RWPE2 (cell line): ENCODE measurements around the gene PNPLA3.

ENCODE experiments used
- ATAC-seq: fragments of 200-7000 bp; cut with Tn5 transposase; 3 replicates; pipeline ENCODE4 v1.9.1; 2021; ENCODE audit warnings: low read depth
- DNase-seq: peaks from one replicate; pipeline ENCODE4 v3.0.0-alpha.2; 2020; ENCODE audit warnings: low spot score
- H3K27ac ChIP-seq: fragments of 450-650 bp; 2 replicates; pipeline ENCODE4 v1.5.1; 2017; ENCODE audit warnings: mild to moderate bottlenecking; ENCODE audit not compliant: poor library complexity, severe bottlenecking
- H3K27me3 ChIP-seq: fragments of 250-450 bp; sonication (Bioruptor Pico); 2 replicates; pipeline ENCODE4 v1.5.1; 2021; ENCODE audit warnings: mild to moderate bottlenecking, moderate library complexity; ENCODE audit not compliant: insufficient read depth, poor library complexity, severe bottlenecking
- H3K36me3 ChIP-seq: fragments of 250-450 bp; sonication (Bioruptor Pico); 2 replicates; pipeline ENCODE4 v1.5.1; 2020; ENCODE audit warnings: low read depth, mild to moderate bottlenecking, moderate library complexity
- H3K4me1 ChIP-seq: fragments of 250-450 bp; sonication (Bioruptor Pico); 2 replicates; pipeline ENCODE4 v1.5.1; 2021; ENCODE audit warnings: mild to moderate bottlenecking, moderate library complexity; ENCODE audit not compliant: insufficient read depth, poor library complexity, severe bottlenecking
- H3K4me3 ChIP-seq: fragments of 250-450 bp; sonication (Bioruptor Pico); 2 replicates; pipeline ENCODE4 v1.5.1; 2021; ENCODE audit warnings: mild to moderate bottlenecking, moderate library complexity; ENCODE audit not compliant: severe bottlenecking
- H3K9me3 ChIP-seq: fragments of 250-450 bp; sonication (Bioruptor Pico); 2 replicates; pipeline ENCODE4 v1.5.1; 2021; ENCODE audit warnings: mild to moderate bottlenecking, moderate library complexity; ENCODE audit not compliant: severe bottlenecking
- CTCF ChIP-seq: fragments of 450-650 bp; IDR thresholded peaks from one replicate; pipeline ENCODE4 v1.5.1; 2017; ENCODE audit warnings: mild to moderate bottlenecking, moderate library complexity; ENCODE audit not compliant: poor library complexity, severe bottlenecking

Gene PNPLA3

GRCh38 chr22:43976861-43977795, 53.5 kb downstream of the PNPLA3 start:
- Histone ChIP-seq H3K9me3 (no peaks in the 10 kb centered on the region), H3K4me3 (no peak overlapping the region), H3K36me3 (peaks cover 75% of the 10 kb centered on the region), H3K27ac (no peak overlapping the region), H3K27me3 (no peaks in the 10 kb centered on the region), H3K4me1 (no peaks in the 10 kb centered on the region)
- ATAC-seq (no peak), DNase-seq (no peak)
- no peak for TF ChIP-seq CTCF

GRCh38 chr22:43978558-43978957, 55.0 kb downstream of the PNPLA3 start:
- TF ChIP-seq CTCF, result no peak
- Histone ChIP-seq H3K4me1 (no peaks in the 10 kb centered on the region), H3K27ac (no peak overlapping the region), H3K27me3 (no peaks in the 10 kb centered on the region), H3K9me3 (no peaks in the 10 kb centered on the region), H3K36me3 (peaks cover 76% of the 10 kb centered on the region), H3K4me3 (no peak overlapping the region)
- ATAC-seq, result no peak
- no peak for DNase-seq

GRCh38 chr22:43980579-43980978, 57.0 kb downstream of the PNPLA3 start:
- H3K27me3 ChIP-seq, result no peaks in the 10 kb centered on the region
- peaks cover 80% of the 10 kb centered on the region for H3K36me3 ChIP-seq
- TF ChIP-seq CTCF, result no peak
- no peaks in the 10 kb centered on the region for H3K4me1 ChIP-seq
- DNase-seq (no peak), ATAC-seq (no peak)
- no peak overlapping the region for H3K27ac ChIP-seq
- no peaks in the 10 kb centered on the region for H3K9me3 ChIP-seq
- H3K4me3 ChIP-seq, result no peak overlapping the region

GRCh38 chr22:43980996-43981395, 57.4 kb downstream of the PNPLA3 start:
- Histone ChIP-seq H3K9me3 (no peaks in the 10 kb centered on the region), H3K36me3 (peaks cover 78% of the 10 kb centered on the region)
- no peak for ATAC-seq

More at GRCh38 chr22:43980996-43981395, 57.4 kb downstream of the PNPLA3 start:
- H3K4me3 ChIP-seq, result no peak overlapping the region
- H3K27me3 ChIP-seq, result no peaks in the 10 kb centered on the region
- no peak overlapping the region for H3K27ac ChIP-seq
- TF ChIP-seq CTCF, result no peak
- H3K4me1 ChIP-seq, result no peaks in the 10 kb centered on the region
- no peak for DNase-seq
